Measurements from ENCODE around the gene RAP1A.

- no peak for TF ChIP-seq CTCF (IDR thresholded peaks at IDR 0.05)
- no peak for TF ChIP-seq POLR2AphosphoS5 (IDR thresholded peaks at IDR 0.05)
- no peak for TF ChIP-seq POLR2A (IDR thresholded peaks at IDR 0.05)
These were observed 26.9 kb upstream of the RAP1A start for GRCh38 chr1:111592389-111593361.
